BJ (cell line): ENCODE measurements around the gene CCR3. TPM values are rescaled to one million over a fixed set of nuclear protein-coding genes. Genes with fewer than 3 reads are reported as not detected.

Experiments
- CTCF ChIA-PET: fragments of 350-600 bp; formaldehyde crosslinking; extraction: SDS; loops from one replicate; lab custom pipeline; 2021; ENCODE audit warnings: antibody characterized with exemption, inconsistent platforms; lab: Yijun Ruan, JAX
- POLR2A ChIA-PET: fragments of 300-600 bp; sonication (Branson Sonifier 250); formaldehyde crosslinking; extraction: SDS; loops from one replicate; lab custom pipeline; 2021; ENCODE audit warnings: antibody characterized with exemption; lab: Charles Lee
- DNase-seq: peaks from one replicate; pipeline ENCODE4 v3.0.0-alpha.2; 2011; ENCODE audit warnings: low read depth
- H3K27me3 ChIP-seq: 2 replicates; pipeline ENCODE4 v1.6.0; 2011; ENCODE audit warnings: low read length; ENCODE audit not compliant: control insufficient read depth, insufficient read depth
- H3K36me3 ChIP-seq: 2 replicates; pipeline ENCODE4 v1.5.1; 2011; ENCODE audit warnings: low read length; ENCODE audit not compliant: control insufficient read depth, insufficient read depth
- H3K4me3 ChIP-seq: 2 replicates; pipeline ENCODE4 v1.5.1; 2011; ENCODE audit warnings: low read depth, mild to moderate bottlenecking, control low read depth, low read length
- polyA plus RNA-seq: library from polyadenylated mRNA; depleted of rRNA; stranded (reverse); fragments of >200 nt; gene quantifications from 2 replicates; pipeline ENCODE4 v1.2.3, GENCODE V29; 2011
- TF ChIP-seq, protein P1 (sequence below): IDR thresholded peaks from 2 replicates; pipeline ENCODE4 v1.5.1; 2011; ENCODE audit warnings: low read depth, mild to moderate bottlenecking, control low read depth, inconsistent platforms, low read length, moderate library complexity; ENCODE audit not compliant: insufficient read depth

CCR3 gene
- polyA plus RNA-seq, 1 experiment: not detected

DNA sequence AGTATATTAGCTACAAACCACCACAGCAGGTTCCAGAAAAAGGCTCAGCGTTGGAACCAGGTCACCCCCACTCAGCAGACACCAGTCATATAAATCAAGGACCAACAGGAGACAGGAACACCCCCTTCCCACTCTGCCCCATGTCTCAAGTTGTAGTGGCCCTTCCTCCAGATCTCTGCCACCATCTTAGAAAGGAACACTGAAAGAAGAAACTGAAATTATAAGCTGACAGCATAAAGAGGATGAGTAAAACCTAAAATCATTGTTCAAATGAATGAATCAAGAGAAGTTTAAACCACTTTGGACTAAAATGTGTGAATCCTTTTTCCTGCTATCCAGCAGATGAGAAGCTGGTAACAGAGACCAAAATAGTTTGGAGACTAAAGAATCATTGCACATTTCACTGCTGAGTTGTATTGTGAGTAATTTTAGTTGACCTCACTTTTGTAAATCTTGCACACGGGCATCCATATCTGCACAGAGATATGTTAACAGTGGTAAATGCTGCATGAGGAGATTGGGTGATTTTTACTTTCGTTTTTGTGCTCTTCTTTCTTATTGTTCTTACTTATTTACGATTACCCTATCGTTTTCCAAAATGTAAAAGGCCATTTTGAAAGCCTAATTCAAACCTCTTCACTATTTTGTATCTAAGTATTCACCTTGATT lies 19.8 kb downstream of the CCR3 start:
- TF ChIP-seq, protein P1, sequence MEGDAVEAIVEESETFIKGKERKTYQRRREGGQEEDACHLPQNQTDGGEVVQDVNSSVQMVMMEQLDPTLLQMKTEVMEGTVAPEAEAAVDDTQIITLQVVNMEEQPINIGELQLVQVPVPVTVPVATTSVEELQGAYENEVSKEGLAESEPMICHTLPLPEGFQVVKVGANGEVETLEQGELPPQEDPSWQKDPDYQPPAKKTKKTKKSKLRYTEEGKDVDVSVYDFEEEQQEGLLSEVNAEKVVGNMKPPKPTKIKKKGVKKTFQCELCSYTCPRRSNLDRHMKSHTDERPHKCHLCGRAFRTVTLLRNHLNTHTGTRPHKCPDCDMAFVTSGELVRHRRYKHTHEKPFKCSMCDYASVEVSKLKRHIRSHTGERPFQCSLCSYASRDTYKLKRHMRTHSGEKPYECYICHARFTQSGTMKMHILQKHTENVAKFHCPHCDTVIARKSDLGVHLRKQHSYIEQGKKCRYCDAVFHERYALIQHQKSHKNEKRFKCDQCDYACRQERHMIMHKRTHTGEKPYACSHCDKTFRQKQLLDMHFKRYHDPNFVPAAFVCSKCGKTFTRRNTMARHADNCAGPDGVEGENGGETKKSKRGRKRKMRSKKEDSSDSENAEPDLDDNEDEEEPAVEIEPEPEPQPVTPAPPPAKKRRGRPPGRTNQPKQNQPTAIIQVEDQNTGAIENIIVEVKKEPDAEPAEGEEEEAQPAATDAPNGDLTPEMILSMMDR: no peak
- Histone ChIP-seq H3K4me3 (no peak overlapping the region), H3K27me3 (no peaks in the 10 kb centered on the region), H3K36me3 (no peaks in the 10 kb centered on the region)
- POLR2A ChIA-PET: no interaction called here
- CTCF ChIA-PET: interaction anchor here (0.6 kb wide), 1 partner anchor 31 kb away, joined by 5 read pairs; no protein-coding TSS in a partner anchor
- DNase-seq: no peak

DNA sequence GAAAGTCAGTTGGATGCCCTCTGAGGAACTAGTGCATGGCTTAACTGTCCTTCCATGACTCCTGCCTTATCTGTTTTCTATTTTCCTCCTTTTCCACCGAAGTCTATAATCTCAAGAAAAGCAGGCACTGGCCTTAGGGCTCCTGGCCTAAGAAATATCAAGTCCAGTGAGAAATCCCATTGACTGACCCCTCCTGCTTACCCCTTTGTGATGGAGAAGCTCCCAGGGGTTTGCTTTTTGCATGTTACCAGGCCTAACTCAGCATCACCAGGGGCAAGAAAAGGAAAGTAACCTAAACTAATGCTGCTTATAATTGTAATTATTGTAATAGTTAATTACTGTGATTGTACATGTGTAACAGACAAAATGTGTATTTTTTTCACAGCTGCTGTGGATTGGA lies 21.7 kb downstream of the CCR3 start:
- ChIA-PET POLR2A (no interaction called here), CTCF (no interaction called here)
- H3K27me3 ChIP-seq: no peaks in the 10 kb centered on the region
- no peak overlapping the region for H3K4me3 ChIP-seq
- DNase-seq: no peak
- TF ChIP-seq, protein P1: no peak
- no peaks in the 10 kb centered on the region for H3K36me3 ChIP-seq

DNA sequence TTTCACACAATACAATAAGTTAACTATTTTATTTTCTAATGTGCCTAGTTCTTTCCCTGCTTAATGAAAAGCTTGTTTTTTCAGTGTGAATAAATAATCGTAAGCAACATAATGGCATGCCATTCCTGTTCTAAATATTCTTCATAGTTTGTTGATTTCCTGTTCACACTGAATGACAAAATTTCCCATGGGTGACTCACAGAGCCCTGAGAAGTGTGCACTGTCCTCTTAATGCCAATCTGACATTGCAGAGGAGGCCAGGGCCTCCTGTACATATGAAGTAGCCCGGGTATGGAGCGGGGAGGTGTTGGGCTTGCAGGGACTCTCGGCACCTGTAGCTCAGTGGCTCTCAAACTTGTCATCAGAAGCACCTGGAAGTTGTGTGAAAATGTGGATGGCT lies 24.3 kb downstream of the CCR3 start:
- ChIA-PET POLR2A (no interaction called here), CTCF (interaction anchor here (1.0 kb wide), 1 partner anchor 106 kb away, joined by 3 read pairs; no protein-coding TSS in a partner anchor)
- no peak for DNase-seq
- Histone ChIP-seq H3K36me3 (no peaks in the 10 kb centered on the region), H3K27me3 (no peaks in the 10 kb centered on the region), H3K4me3 (no peak overlapping the region)
- TF ChIP-seq, protein P1: no peak

DNA sequence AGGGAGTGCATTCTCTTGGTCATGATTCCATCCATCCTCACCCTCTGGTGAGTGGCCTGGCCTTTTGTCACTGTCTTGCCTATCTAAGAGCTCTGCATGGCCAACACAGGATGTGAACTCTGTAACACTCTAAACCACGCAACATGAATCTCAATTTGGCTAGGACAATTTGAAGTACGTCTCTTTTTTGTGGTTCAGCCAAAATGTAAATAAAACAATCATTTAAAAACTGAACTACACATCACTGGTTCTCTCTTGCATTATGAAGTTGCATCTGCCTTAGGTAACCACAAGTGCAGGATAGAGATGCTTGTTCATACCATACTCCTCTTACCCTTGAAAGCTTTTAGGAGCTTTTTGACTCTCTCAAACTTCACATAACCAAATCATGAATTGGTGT lies 27.3 kb downstream of the CCR3 start:
- DNase-seq: no peak
- TF ChIP-seq, protein P1: no peak
- CTCF ChIA-PET: no interaction called here
- Histone ChIP-seq H3K27me3 (no peaks in the 10 kb centered on the region), H3K4me3 (no peak overlapping the region), H3K36me3 (no peaks in the 10 kb centered on the region)
- POLR2A ChIA-PET: no interaction called here

DNA sequence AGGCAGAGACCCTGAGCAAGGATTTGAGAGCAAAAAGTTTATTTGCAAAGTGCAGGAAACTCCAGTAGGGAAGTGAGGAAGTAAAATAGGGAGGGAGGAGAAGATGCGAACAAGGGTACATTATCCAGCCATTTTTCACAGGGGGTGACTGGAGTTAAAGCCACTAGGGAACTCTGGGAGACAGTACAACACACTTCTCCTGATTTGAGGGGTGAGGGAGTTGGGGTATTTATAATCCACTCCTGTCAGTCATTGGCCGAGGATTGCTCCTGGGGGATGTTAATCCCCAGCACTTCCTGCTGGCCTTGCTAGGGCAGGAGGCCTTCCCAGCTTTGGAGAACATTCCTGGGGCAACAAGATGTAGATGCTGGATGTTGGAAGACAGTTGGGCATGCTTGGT lies 28.2 kb downstream of the CCR3 start:
- no peak for DNase-seq
- Histone ChIP-seq H3K27me3 (no peaks in the 10 kb centered on the region), H3K36me3 (no peaks in the 10 kb centered on the region), H3K4me3 (no peak overlapping the region)
- TF ChIP-seq, protein P1: no peak
- POLR2A ChIA-PET: no interaction called here
- CTCF ChIA-PET: no interaction called here
